Stimulated activated CD8-positive, alpha-beta memory T cell treated with anti-CD3 and anti-CD28 coated beads, Interleukin-4, amount 100 ng/mL, for 48 hours (primary cell): ENCODE measurements around the gene TBC1D10B.
A peak's percentile ranks its signal among the peaks of the same experiment; 100 is the strongest.
"Not testable (repeated sequence)": the region's sequence is repeated elsewhere in the genome, so short reads cannot be mapped to it uniquely, and the experiment has no call there.

Source experiments
- DNase-seq: peaks from one replicate; pipeline ENCODE4 v3.0.0-alpha.2; 2020

Gene TBC1D10B

DNA sequence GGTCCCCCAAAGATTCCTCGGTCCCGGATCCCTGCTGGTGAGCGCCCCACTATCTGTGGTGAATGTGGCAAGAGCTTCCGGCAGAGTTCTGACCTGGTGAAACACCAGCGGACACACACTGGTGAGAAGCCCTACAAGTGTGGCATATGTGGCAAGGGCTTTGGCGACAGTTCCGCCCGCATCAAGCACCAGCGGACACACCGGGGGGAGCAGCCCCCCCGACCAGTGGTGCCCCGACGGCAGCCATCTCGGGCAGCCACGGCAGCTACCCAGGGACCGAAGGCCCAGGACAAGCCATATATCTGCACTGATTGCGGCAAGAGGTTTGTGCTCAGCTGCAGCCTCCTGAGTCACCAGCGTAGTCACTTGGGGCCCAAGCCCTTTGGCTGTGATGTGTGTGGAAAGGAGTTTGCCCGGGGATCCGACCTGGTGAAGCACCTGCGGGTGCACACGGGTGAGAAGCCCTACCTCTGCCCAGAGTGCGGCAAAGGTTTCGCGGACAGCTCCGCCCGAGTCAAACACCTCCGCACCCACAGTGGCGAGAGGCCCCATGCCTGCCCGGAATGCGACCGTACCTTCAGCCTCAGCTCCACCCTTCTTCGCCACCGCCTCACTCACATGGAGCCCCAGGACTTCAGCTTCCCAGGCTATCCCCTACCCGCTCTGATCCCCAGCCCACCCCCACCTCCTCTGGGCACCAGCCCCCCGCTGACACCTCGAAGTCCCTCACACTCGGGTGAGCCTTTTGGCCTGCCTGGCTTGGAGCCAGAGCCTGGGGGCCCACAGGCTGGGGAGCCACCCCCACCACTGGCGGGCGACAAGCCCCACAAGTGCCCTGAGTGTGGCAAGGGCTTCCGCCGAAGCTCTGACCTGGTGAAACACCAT is 27.7 kb upstream of the TBC1D10B start:
- DNase-seq: no peak

DNA sequence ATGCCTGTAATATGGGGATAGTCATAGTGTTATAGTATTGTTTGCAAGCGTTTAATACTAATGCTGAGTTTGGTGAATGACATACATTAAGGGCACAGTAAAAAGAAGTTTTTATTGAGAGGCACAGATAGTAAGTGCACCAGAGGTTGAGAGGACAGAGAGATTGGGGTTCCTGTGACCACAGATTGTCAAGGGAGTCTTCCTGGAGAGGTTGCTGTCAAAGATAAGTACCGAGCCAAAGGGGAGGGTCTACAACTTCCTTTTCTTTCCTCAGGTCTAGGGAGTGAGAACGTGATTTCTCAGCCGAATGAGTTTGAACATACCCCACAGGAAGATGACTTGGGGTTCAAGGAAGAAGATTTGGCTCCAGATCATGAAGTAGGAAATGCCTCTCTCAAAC is 26.8 kb upstream of the TBC1D10B start:
- DNase-seq: no peak

DNA sequence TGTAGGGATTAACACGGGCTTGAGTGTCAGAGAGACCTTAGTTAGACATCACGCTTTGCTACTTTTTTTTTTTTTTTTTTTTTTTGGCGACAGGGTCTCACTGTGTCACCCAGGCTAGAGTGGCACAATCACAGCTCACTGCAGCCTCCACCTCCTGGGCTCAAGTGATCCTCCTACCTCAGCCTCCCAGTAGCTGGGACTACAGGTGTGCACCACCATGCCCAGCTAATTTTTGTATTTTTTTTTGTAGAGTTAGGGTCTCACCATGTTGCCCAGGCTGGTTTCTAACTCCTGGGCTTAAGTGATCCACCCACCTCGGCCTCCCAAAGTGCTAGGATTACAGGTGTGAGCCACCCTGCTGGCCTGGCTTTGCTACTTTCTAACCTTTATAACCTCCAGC is 26.3 kb upstream of the TBC1D10B start:
- DNase-seq: not testable (repeated sequence)

GRCh38 chr16:30395992-30396585 is 25.8 kb upstream of the TBC1D10B start:
- no peak for DNase-seq

- peak; percentile 71 for DNase-seq
Observed at GRCh38 chr16:30395155-30395991, 25.1 kb upstream of the TBC1D10B start, which contains the start of gene ZNF48. Gene ZNF48, plus strand, starts transcription at chr16:30395420. Its CDS starts 375 bp downstream, at chr16:30395795.

- DNase-seq: no peak
Observed at GRCh38 chr16:30394592-30395154, 24.4 kb upstream of the TBC1D10B start.

DNA sequence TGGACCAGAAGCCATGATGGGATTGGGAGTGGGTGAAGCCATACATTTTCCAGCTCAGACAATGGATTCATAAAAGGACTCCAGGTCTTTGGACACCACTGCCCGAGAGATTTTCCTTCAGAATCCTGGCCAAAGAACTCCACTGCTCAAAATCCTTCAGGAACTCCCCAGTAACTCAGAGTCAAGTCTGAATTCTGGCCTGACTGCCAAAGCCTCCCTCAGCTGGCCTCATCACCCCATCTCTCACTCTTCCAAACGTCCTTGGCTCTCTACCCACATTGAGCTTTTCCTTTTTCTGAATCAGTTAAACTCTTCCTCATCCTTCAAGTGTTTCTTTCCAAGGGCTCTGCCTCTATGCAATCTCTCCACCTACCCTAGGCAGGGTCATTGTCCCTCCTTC is 13.2 kb upstream of the TBC1D10B start:
- DNase-seq: no peak

DNA sequence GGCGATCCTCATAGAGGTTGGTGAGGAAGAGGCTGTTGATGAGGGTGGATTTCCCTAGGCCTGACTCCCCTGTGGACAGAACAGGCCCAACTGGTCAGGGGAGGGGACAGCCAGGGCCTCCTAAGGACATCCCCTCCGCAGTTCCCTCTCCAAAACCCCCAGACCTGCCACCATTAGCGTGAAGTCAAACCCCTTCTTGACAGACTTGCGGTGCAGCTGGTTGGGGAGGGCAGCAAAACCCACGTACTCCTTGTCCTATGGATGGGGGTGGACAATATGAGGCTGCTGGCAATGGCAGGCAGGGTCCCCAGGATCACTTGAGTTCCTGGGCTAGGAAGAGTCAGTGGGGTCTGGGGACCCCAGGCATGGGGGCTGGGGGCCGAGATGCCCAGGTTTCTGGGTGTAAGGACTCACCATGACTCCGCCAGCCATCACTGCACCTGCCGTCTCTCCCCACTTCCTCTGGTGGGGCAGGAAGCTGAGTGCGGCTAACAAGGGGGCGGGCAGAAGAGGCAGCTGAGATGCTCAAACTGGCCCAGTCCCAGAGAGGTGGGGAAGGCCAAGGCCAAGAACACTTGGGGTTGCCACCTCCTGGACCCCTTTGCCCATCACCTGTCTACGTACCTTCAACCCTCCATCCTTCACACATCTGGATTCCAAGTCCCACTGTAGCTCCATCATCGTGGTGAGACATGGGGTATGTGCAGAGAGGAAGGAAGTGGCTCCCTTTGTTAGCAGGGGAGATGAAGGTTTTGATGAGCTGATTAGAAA is 12.0 kb upstream of the TBC1D10B start, which contains the start of gene SEPTIN1:
TSS of gene SEPTIN1 (minus strand) at position 451 of the 771 bp plus-strand sequence. CDS start at position 432, 19 bp downstream.
- DNase-seq: peak; percentile 84

DNA sequence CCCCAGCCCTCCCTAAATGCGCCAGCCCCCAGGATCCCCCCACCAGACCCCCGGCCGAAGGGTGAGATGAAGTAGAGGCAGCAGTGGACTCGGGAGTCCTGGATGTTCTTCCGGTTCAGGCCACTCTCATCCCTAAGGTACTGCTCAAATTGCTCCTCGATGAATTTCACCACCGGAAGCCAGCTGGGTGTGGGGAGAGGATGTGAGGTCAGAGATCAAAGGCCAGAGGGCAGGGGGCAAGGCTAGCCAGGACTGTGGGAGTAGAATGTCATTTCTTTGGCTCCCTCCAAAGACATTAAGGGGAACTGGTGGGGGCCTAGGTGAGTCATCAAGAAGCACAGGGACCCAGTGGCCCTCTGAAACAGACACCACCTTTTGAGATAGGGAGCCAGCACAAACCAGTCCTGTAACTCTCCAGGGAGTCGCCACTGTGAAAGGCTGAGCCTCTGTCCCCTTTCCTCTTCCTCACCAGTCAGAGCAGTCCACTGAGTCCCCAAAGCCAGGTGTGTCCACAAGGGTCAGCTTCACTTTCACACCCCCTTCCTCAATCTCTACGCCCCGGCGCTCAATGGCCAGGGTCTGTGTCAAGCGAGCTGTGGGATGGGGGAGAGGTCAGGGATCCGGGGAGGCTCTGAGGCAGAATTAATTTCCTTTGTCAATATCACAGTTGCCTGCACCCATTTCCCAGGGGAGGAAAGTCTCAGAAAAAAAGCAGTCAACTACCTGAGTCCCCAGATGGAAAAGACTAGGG is 11.2 kb upstream of the TBC1D10B start:
- peak; percentile 62 for DNase-seq

DNA sequence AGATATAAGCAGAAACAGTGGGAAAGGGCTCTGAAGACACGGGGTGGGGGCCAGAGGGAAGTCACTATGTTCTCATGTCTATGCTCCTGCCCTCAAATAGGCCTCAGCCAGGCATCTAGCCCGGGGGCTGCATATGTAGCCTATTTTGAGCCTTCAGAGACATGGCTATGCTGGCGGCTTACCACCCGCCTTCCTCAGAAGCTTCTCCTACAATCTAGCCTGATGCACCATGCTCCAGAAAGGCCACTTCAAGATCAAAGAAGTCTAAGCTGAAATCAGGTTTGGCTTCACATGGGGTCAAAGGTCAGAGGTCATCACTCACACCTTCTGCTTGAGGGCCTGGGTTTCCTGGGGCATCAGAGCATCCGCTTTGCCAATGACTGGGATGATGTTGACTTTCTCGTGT is 10.5 kb upstream of the TBC1D10B start:
- no peak for DNase-seq

- DNase-seq: no peak
Observed at GRCh38 chr16:30380072-30380802, 9.9 kb upstream of the TBC1D10B start.

- DNase-seq: no peak
Observed at GRCh38 chr16:30379158-30379783, 9.0 kb upstream of the TBC1D10B start.

DNA sequence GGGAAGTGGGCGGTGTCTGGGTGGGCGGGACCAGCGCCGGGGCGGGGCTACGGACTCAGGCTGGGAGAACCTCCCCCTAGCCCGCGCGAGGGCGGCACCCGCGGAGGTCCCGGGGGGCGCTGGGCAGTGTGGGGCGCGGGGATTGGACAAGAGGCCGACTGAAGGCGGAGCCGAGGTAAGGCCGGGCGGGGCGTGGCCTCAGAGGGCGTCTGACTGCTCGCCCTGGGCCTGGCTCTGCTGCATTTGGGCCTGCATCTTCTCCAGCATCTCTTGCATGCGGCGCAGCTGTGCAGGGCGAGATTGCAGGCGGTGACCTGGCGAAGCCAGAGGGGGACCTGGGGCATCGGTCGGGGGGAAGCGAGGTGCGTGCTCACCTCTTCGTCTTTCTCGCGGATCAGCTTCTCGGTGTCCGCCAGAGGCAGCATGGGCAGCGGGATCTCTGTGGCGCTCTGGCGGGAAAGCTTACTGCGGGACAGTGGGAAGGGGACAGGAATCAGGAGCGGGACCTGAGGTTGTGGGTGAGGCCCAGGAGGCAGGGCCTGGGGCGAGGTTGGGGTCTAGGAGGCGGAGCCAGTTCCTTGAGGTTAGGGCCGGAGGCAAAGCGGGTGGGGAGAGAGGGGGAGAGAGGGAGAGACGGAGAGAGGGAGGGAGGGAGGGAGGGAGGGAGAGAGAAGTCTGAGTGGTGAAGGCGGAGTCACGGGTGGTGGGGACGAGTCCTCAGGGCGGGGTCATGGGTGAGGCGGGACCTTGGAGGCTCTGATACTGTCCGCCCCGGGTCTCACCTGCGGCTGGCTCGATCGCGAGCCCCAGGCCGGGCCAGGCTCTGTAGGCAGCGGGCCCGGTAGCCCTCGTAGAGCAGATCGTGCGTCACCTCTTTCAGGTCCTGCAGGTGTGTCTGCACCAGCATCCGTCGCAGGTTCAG is 8.2 kb upstream of the TBC1D10B start:
- peak; percentile 100 for DNase-seq

GRCh38 chr16:30377812-30378235 is 7.5 kb upstream of the TBC1D10B start:
- DNase-seq: peak; percentile 91

DNA sequence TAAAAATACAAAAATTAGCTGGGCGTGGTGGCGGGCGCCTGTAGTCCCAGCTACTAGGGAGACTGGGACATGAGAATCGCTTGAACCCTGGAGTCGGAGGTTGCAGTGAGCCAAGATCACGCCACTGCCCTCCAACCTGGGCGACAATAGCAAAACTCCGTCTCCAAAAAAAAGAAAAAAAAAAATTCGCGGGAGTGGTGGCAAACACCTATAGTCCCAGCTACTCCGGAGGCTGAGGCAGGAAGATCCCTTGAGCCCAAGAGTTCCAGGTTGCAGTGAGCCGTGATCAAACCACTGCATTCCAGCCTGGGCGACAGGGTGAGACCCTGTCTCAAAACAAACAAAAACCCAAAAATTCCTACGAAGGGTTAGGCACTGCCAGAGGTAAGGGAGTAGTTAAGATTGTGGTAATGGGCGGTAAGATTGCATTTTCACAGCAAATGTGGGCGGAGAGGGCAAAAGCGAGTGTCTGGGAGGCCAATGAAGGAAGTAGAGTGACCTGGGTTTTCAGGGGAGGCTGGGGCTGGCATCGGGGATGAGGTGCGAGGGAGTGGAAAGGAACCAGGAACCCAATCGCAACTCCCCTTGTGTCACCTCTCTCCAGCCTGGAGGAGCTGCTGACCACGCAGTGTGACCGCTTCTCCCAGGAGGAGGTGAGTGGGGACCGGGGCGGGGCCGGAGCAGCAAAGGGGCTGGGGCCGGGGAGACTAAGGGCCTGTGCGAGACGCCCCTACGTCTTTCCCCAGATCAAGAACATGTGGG is 6.9 kb upstream of the TBC1D10B start:
- no peak for DNase-seq

- no peak for DNase-seq
Observed at GRCh38 chr16:30376461-30376902, 6.2 kb upstream of the TBC1D10B start.

DNA sequence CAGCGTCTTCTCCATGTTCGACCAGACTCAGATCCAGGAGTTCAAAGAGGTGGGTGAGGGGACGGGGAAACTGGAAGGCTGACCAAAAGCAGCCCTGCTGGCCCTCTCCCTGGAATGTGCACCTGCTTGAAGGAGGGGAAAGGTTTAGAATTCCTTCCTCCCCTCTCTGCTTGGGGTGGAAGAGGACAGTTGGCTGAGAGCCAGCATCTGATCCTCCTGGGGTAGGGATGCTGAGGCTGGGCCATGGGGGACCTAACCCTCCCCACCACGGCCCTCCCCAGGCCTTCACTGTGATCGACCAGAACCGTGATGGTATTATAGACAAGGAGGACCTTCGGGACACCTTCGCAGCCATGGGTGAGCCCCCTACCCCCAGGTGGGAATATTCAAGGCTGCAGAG is 5.6 kb upstream of the TBC1D10B start:
- no peak for DNase-seq

GRCh38 chr16:30374538-30374937 is 4.2 kb upstream of the TBC1D10B start, which contains the start of gene MYL11:
Gene MYL11, plus strand, starts transcription at chr16:30374802. Its CDS starts 56 bp downstream, at chr16:30374858.
- no peak for DNase-seq
